PC-3 (cell line): ENCODE measurements around the gene UBE2E2. TPM values are rescaled to one million over a fixed set of nuclear protein-coding genes. Genes with fewer than 3 reads are reported as not detected.

Experiments
- ATAC-seq: fragments of 200-7000 bp; cut with Tn5 transposase; 2 replicates; pipeline ENCODE4 v1.9.1; 2020; ENCODE audit warnings: mild to moderate bottlenecking, moderate library complexity
- BruUV-seq: library from RNA; stranded (reverse); fragments of 400-500 nt; replicated peaks from 2 replicates; lab custom pipeline; 2021; lab: Mats Ljungman, UMichigan
- CTCF ChIA-PET: fragments of 300-600 bp; sonication (Branson Sonifier 250); formaldehyde crosslinking; loops from one replicate; lab custom pipeline; 2022; ENCODE audit warnings: antibody characterized with exemption; lab: Charles Lee
- POLR2A ChIA-PET: fragments of 300-600 bp; sonication (Branson Sonifier 250); formaldehyde crosslinking; loops from one replicate; lab custom pipeline; 2022; ENCODE audit warnings: antibody characterized with exemption; ENCODE audit not compliant: unreplicated experiment; lab: Charles Lee
- DNase-seq: peaks from one replicate; pipeline ENCODE4 v3.0.0-alpha.2; 2015
- H2AFZ ChIP-seq: fragments of 300-600 bp; sonication (generic); 2 replicates; pipeline ENCODE4 v1.6.0; 2016; ENCODE audit warnings: antibody characterized with exemption, low read length
- H3F3A ChIP-seq: fragments of 300-600 bp; sonication (generic); one replicate; pipeline ENCODE4 v1.6.0; 2017; ENCODE audit warnings: antibody characterized with exemption, low read length, control low read depth, mild to moderate bottlenecking; ENCODE audit not compliant: unreplicated experiment
- H3K27ac ChIP-seq: fragments of 300-600 bp; sonication (generic); 2 replicates; pipeline ENCODE4 v1.5.1; 2016; ENCODE audit warnings: mild to moderate bottlenecking, low read length
- H3K27me3 ChIP-seq: fragments of 300-600 bp; sonication (generic); 2 replicates; pipeline ENCODE4 v1.6.1; 2016; ENCODE audit warnings: low read length, mixed read lengths
- H3K36me3 ChIP-seq: fragments of 300-600 bp; sonication (generic); 2 replicates; pipeline ENCODE4 v1.6.1; 2016; ENCODE audit warnings: low read depth, mixed run types, low read length, mixed read lengths
- H3K4me1 ChIP-seq: fragments of 300-600 bp; sonication (generic); 2 replicates; pipeline ENCODE4 v1.5.1; 2016; ENCODE audit warnings: low read length; ENCODE audit not compliant: insufficient read depth
- H3K4me2 ChIP-seq: fragments of 300-600 bp; sonication (generic); 2 replicates; pipeline ENCODE4 v1.6.0; 2016; ENCODE audit warnings: low read length
- H3K4me3 ChIP-seq: fragments of 300-600 bp; sonication (generic); 2 replicates; pipeline ENCODE4 v1.5.1; 2016; ENCODE audit warnings: mild to moderate bottlenecking, low read length, mixed read lengths
- H3K79me2 ChIP-seq: fragments of 300-600 bp; sonication (generic); 2 replicates; pipeline ENCODE4 v1.6.1; 2017; ENCODE audit warnings: low read length, mixed read lengths
- H3K9ac ChIP-seq: fragments of 300-600 bp; sonication (generic); 2 replicates; pipeline ENCODE4 v1.6.0; 2016; ENCODE audit warnings: mild to moderate bottlenecking, low read length
- H3K9me2 ChIP-seq: fragments of 300-600 bp; sonication (generic); replicated peaks from 2 replicates; pipeline ENCODE4 v1.6.1; 2016; ENCODE audit warnings: mixed run types, low read length, mixed read lengths
- H3K9me3 ChIP-seq: fragments of 300-600 bp; sonication (generic); 2 replicates; pipeline ENCODE4 v1.6.1; 2016; ENCODE audit warnings: low read length, mixed read lengths
- H4K20me1 ChIP-seq: fragments of 300-600 bp; sonication (generic); 2 replicates; pipeline ENCODE4 v1.6.1; 2016; ENCODE audit warnings: low read length, mixed read lengths
- CTCF ChIP-seq: fragments of 300-600 bp; sonication (generic); conservative IDR thresholded peaks from 2 replicates; pipeline ENCODE4 v1.5.1; 2017; ENCODE audit warnings: antibody characterized with exemption, low read depth, mild to moderate bottlenecking, low read length
- EZH2 ChIP-seq: fragments of 300-600 bp; sonication (generic); IDR thresholded peaks from one replicate; pipeline ENCODE4 v1.6.1; 2017; ENCODE audit warnings: antibody characterized with exemption, mild to moderate bottlenecking, low read length; ENCODE audit not compliant: unreplicated experiment
- EZH2phosphoT487 ChIP-seq: fragments of 300-600 bp; sonication (generic); IDR thresholded peaks from 2 replicates; pipeline ENCODE4 v1.6.1; 2018; ENCODE audit warnings: mild to moderate bottlenecking, antibody characterized with exemption, low read length, borderline replicate concordance
- intact Hi-C: fragments of 100-400 bp; cut with micrococcal nuclease; formaldehyde crosslinking; loops from 2 replicates; pipeline ENCODE4 v1.9.0; 2023
- total RNA-seq: library from RNA; depleted of rRNA; stranded (reverse); fragments of >200 nt; gene quantifications from 2 replicates; pipeline ENCODE4 v1.2.3, GENCODE V29; 2014

UBE2E2 gene
- total RNA-seq, 1 experiment from 2014 or later, result 25.6 TPM

GRCh38 chr3:23182996-23183513 is 20.1 kb upstream of the UBE2E2 start:
- no TSS peak for BruUV-seq
- Histone ChIP-seq H3K36me3 (no peaks in the 10 kb centered on the region), H3K9me3 (no peaks in the 10 kb centered on the region), H3F3A (no peaks in the 10 kb centered on the region), H3K27ac (no peak overlapping the region), H4K20me1 (no peaks in the 10 kb centered on the region), H3K4me3 (no peak overlapping the region), H3K4me1 (no peaks in the 10 kb centered on the region), H3K9me2 (no peaks in the 10 kb centered on the region), H2AFZ (no peak overlapping the region), H3K4me2 (no peak overlapping the region), H3K27me3 (no peaks in the 10 kb centered on the region), H3K9ac (no peak overlapping the region), H3K79me2 (no peaks in the 10 kb centered on the region)
- CTCF ChIA-PET, result no interaction called here
- TF ChIP-seq EZH2, result no peak
- TF ChIP-seq CTCF, result no peak
- no peak for TF ChIP-seq EZH2phosphoT487
- DNase-seq (no peak), ATAC-seq (no peak; the same call in 1 of the 2 replicates)
- intact Hi-C loops, result loop anchor here (5.0 kb wide), 1 partner anchor 624 kb away; the partner anchor contains the start of gene UBE2E1
- POLR2A ChIA-PET, result no interaction called here

- H3F3A ChIP-seq, result no peaks in the 10 kb centered on the region
- H2AFZ ChIP-seq, result no peak overlapping the region
- ChIA-PET POLR2A (no interaction called here), CTCF (no interaction called here)
- H4K20me1 ChIP-seq, result no peaks in the 10 kb centered on the region
- H3K27ac ChIP-seq, result no peak overlapping the region
- H3K4me2 ChIP-seq, result no peak overlapping the region
- no TSS peak for BruUV-seq
- no peaks in the 10 kb centered on the region for H3K9me2 ChIP-seq
- ATAC-seq (peak; percentile 98), DNase-seq (peak; percentile 81)
- H3K4me1 ChIP-seq, result no peaks in the 10 kb centered on the region
- H3K36me3 ChIP-seq, result no peaks in the 10 kb centered on the region
- no peak overlapping the region for H3K4me3 ChIP-seq
- no peak overlapping the region for H3K9ac ChIP-seq
- no peak for TF ChIP-seq EZH2
- peak; percentile 88 for TF ChIP-seq CTCF
- no peak for TF ChIP-seq EZH2phosphoT487
- intact Hi-C loops, result loop anchor here (5.0 kb wide), 1 partner anchor 624 kb away; the partner anchor contains the start of gene UBE2E1
- H3K79me2 ChIP-seq, result no peaks in the 10 kb centered on the region
- no peaks in the 10 kb centered on the region for H3K27me3 ChIP-seq
- H3K9me3 ChIP-seq, result no peaks in the 10 kb centered on the region
Measured at GRCh38 chr3:23183731-23184130, 19.4 kb upstream of the UBE2E2 start.

GRCh38 chr3:23185861-23186260 is 17.3 kb upstream of the UBE2E2 start:
- TF ChIP-seq CTCF (no peak), EZH2phosphoT487 (no peak), EZH2 (no peak)
- H3K79me2 ChIP-seq, result no peaks in the 10 kb centered on the region
- H4K20me1 ChIP-seq, result no peaks in the 10 kb centered on the region
- H3K27ac ChIP-seq, result no peak overlapping the region
- BruUV-seq, result no TSS peak
- H3K4me1 ChIP-seq, result no peaks in the 10 kb centered on the region
- H3K9me2 ChIP-seq, result no peaks in the 10 kb centered on the region
- ChIA-PET CTCF (interaction anchor here (0.6 kb wide), 1 partner anchor 226 kb away, joined by 3 read pairs; no protein-coding TSS in a partner anchor), POLR2A (no interaction called here)
- intact Hi-C loops, result no loop called here
- no peak overlapping the region for H3K4me3 ChIP-seq
- H3K27me3 ChIP-seq, result no peaks in the 10 kb centered on the region
- DNase-seq (no peak), ATAC-seq (no peak)
- no peak overlapping the region for H3K4me2 ChIP-seq
- H3F3A ChIP-seq, result no peaks in the 10 kb centered on the region
- no peaks in the 10 kb centered on the region for H3K36me3 ChIP-seq
- H2AFZ ChIP-seq, result no peak overlapping the region
- no peaks in the 10 kb centered on the region for H3K9me3 ChIP-seq
- no peak overlapping the region for H3K9ac ChIP-seq
